ENCODE measurements around the gene RABGAP1L.

The RABGAP1L gene

DNA sequence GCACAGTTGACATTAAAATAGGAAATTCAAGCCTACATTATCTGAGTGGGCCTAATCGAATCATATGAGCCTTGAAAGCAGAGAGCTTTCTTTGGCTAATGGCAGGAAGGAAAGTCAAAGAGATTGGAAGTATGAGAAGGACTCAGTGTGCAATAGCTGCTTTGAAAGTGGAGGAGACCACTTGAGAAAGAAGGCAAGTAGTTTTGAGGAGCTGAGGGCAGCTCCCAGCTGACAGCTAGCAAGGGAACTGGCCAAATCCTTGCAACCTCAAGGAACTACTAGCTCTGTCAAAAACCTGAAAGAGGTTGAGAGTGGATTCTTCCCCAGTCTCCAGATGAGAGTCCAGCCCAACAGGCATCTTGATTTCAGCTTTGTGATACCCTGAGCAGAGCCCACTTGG, 691.4 kb downstream of the RABGAP1L start:
- no peak for TF ChIP-seq CTCF (IDR thresholded peaks at IDR 0.05; ENCODE audit: low read depth, low read length)

GRCh38 chr1:174858301-174858700, 699.0 kb downstream of the RABGAP1L start:
- H3K4me3 ChIP-seq (ENCODE audit: low read depth, low read length), result no peak overlapping the region
- TF ChIP-seq CTCF (IDR thresholded peaks at IDR 0.05; ENCODE audit: low read depth, low read length), result no peak

More for the DNA sequence above, 691.4 kb downstream of the RABGAP1L start:
- H3K4me3 ChIP-seq (ENCODE audit: low read depth, low read length), result no peak overlapping the region

- H3K4me3 ChIP-seq (ENCODE audit: low read depth, low read length), result no peak overlapping the region
- TF ChIP-seq CTCF (IDR thresholded peaks at IDR 0.05; ENCODE audit: low read depth, low read length), result no peak
Observed at GRCh38 chr1:174870319-174870718, 711.0 kb downstream of the RABGAP1L start.

DNA sequence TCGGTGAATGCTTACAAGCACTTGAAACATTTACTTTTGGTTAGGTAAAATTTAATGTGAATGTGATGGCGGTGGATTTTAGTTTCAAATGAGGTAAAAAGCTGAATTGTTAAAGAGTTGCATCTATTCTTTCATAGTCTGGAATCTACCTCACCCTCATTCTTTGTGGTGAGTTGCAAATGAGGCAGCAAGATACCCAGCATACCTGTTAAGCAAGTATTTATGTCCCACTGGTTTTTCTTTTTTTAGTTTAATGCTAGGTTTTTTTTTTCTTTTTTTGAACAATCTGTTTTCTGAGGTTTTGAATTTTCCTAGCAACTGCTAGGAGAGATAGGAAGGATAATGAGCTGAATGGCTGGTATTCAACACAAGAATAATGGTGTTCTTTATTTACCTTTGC, 712.6 kb downstream of the RABGAP1L start:
- H3K4me3 ChIP-seq (ENCODE audit: low read depth, low read length), result no peak overlapping the region
- TF ChIP-seq CTCF (IDR thresholded peaks at IDR 0.05; ENCODE audit: low read depth, low read length), result no peak

GRCh38 chr1:174872615-174873058, 713.3 kb downstream of the RABGAP1L start:
- H3K4me3 ChIP-seq (ENCODE audit: low read depth, low read length), result no peak overlapping the region
- TF ChIP-seq CTCF (IDR thresholded peaks at IDR 0.05; ENCODE audit: low read depth, low read length), result no peak

DNA sequence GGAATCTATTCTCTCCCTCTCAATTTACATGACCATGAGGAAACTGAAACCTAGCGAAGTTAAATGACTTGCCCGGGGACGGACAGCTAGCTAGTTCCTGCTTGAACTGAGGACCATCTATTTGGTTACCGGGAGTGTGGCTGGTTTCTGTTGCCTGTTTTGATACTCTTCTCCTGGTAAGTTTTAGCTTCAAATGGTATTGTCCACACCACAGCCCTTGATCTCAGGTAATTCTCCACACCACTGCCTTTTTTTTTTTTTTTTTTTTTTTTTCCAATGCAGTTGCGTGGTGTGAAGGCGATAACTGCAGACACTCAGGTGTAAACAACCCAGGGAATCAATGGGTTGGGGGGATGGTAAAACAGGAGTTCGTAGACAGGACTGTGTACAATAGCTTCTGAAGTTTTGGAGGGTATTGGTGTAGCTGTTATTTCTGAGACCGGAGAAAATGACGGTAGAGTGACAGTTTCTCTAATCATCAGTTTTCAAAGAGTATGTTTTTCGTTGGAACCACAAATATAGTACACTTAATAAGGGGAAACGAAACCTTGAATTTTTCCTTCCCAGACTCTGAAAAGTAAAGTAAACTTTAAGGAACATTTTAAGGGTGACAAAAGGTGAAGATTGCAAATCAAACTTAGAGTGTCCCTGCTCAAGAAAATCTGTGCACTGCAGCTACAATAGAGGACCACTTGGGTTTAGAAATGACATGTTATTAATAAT, 715.2 kb downstream of the RABGAP1L start:
- no peak overlapping the region for H3K4me3 ChIP-seq (ENCODE audit: low read depth, low read length)
- TF ChIP-seq CTCF (IDR thresholded peaks at IDR 0.05; ENCODE audit: low read depth, low read length), result no peak

DNA sequence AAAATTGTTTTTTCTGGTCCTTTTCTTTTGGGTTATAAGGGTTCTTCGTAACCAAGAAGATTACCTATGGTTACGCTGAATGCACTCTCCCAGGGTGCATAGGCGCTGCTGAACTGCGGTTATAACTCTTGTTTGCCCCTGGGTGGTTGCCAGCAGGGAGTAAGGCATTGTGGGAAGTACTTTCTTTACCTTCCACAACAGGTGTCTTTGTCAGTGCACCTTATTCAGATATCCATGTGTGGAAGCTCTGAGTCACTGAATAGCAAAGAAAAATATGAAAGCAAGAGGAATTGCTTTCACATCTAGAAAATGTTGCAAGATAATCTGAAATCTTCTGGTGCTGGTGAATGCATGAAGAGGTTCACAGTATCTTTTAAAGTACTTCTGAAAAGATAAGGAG, 716.0 kb downstream of the RABGAP1L start:
- TF ChIP-seq CTCF (IDR thresholded peaks at IDR 0.05; ENCODE audit: low read depth, low read length), result no peak
- no peak overlapping the region for H3K4me3 ChIP-seq (ENCODE audit: low read depth, low read length)

Measured in WI38 (cell line).